ENCODE measurements around the gene GALP. TPM values are rescaled to one million over a fixed set of nuclear protein-coding genes. Genes with fewer than 3 reads are reported as not detected.

The GALP gene
- total RNA-seq, 1 experiment from 2014 or later: not detected

DNA sequence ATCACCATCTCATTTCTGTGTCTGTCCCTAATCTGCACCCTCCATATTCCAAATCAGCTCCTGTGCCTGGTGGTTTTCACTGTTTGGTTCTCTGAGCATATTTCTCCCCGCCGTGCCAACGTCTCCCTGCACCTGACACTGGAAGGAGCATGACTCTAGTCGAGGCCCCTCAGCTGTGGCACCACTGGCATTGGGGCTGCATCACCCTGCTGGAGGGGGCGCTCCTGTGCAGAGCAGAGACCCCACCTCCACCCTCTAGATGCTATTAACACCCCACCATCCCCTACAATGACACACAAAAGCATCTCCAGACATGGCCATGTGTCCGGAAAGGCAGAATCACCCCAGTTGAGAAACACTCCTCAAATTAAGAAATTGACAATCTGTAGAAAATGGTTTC is 47.1 kb downstream of the GALP start:
- no peak for DNase-seq (ENCODE audit: low spot score)
- in situ Hi-C loops (cut with HindIII; ENCODE audit: low sequenced_read_pairs): no loop called here

DNA sequence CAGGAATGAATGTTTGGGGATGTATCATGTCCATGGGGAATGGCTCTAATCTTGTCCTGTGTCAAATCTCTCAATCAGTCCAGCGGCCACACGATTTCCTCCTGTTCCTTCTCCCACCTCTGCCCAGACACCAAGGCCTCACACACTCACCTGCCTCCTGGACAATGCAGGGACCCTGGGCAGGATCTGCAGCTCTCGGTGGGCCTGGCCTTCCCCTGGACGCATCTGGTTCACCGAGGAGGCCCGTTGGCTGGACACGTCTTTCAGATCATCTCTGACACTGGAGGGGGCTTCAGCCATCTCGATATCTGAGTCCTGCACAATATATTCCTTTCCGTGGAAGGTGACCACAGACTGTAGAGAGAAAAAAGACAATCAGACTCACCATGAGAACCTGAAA is 47.7 kb downstream of the GALP start:
- DNase-seq (ENCODE audit: low spot score): no peak
- in situ Hi-C loops (cut with HindIII; ENCODE audit: low sequenced_read_pairs): no loop called here

Other genes starting within 250 kb of the GALP start
- gene NLRP13, start 243.7 kb upstream of the GALP start, total RNA-seq (2014; rRNA removed; shearing (Covaris generic)): not detected in 2 replicates
- gene NLRP8, start 228.2 kb upstream of the GALP start, total RNA-seq (2014; rRNA removed; shearing (Covaris generic)): not detected in 2 replicates
- gene NLRP5, start 189.2 kb upstream of the GALP start, total RNA-seq (2014; rRNA removed; shearing (Covaris generic)): not detected in 2 replicates
- gene ZNF787, start 54.7 kb upstream of the GALP start, total RNA-seq (2014; rRNA removed; shearing (Covaris generic)): 55.8 and 56.1 TPM in 2 replicates
- 30.2 and 36.6 TPM in 2 replicates for gene ZNF444, start 34.7 kb upstream of the GALP start, total RNA-seq (2014; rRNA removed; shearing (Covaris generic))
- not detected in 2 replicates for gene ZSCAN5B, start 21.8 kb downstream of the GALP start, total RNA-seq (2014; rRNA removed; shearing (Covaris generic))
- 0.37 TPM in 1 of 2 replicates, not detected in the other for gene ZSCAN5C, start 26.3 kb downstream of the GALP start, total RNA-seq (2014; rRNA removed; shearing (Covaris generic))
- not detected in 2 replicates for gene EDDM13, start 96.7 kb downstream of the GALP start, total RNA-seq (2014; rRNA removed; shearing (Covaris generic))
- gene ZSCAN5A, start 138.8 kb downstream of the GALP start, total RNA-seq (2014; rRNA removed; shearing (Covaris generic)): 12.1 and 17.6 TPM in 2 replicates
- 0.43 and 1.8 TPM in 2 replicates for gene ZNF582, start 217.5 kb downstream of the GALP start, total RNA-seq (2014; rRNA removed; shearing (Covaris generic))
- gene ZNF583, start 228.3 kb downstream of the GALP start, total RNA-seq (2014; rRNA removed; shearing (Covaris generic)): 2.1 and 5.2 TPM in 2 replicates

All from G401 (cell line).